ENCODE measurements around the gene ADK.

GRCh38 chr10:74652664-74653063 lies 501.6 kb downstream of the ADK start:
- TF ChIP-seq, protein P1, sequence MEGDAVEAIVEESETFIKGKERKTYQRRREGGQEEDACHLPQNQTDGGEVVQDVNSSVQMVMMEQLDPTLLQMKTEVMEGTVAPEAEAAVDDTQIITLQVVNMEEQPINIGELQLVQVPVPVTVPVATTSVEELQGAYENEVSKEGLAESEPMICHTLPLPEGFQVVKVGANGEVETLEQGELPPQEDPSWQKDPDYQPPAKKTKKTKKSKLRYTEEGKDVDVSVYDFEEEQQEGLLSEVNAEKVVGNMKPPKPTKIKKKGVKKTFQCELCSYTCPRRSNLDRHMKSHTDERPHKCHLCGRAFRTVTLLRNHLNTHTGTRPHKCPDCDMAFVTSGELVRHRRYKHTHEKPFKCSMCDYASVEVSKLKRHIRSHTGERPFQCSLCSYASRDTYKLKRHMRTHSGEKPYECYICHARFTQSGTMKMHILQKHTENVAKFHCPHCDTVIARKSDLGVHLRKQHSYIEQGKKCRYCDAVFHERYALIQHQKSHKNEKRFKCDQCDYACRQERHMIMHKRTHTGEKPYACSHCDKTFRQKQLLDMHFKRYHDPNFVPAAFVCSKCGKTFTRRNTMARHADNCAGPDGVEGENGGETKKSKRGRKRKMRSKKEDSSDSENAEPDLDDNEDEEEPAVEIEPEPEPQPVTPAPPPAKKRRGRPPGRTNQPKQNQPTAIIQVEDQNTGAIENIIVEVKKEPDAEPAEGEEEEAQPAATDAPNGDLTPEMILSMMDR (conservative IDR thresholded peaks at IDR 0.05; ENCODE audit: low read length), result no peak
- no peak for TF ChIP-seq EZH2phosphoT487 (IDR thresholded peaks at IDR 0.05; ENCODE audit: borderline replicate concordance)

Measured in Loucy (cell line).